Activated CD4-positive, alpha-beta T cell treated with anti-CD3 and anti-CD28 coated beads for 24 hours (primary cell): ENCODE data around the gene GPR137B.

Experiments used
- DNase-seq, 2 donors: peaks; one replicate each; pipeline ENCODE4 v3.0.0-alpha.2; 2020; ENCODE audit warnings: low read depth in 2 of 2

The GPR137B gene

GRCh38 chr1:236142253-236143103 lies at the start of gene GPR137B:
TSS of gene GPR137B (plus strand) at chr1:236142539. CDS start at chr1:236142623, 84 bp downstream.
- peak; percentile 30 to 44 for DNase-seq

GRCh38 chr1:236092899-236093298 lies 49.4 kb upstream of the GPR137B start:
- DNase-seq, result no peak

- DNase-seq, result no peak
Measured at GRCh38 chr1:236095705-236096520, 46.4 kb upstream of the GPR137B start.

GRCh38 chr1:236096660-236097482 lies 45.5 kb upstream of the GPR137B start:
- DNase-seq, result peak; percentile 49 to 59

GRCh38 chr1:236098267-236098666 lies 44.1 kb upstream of the GPR137B start:
- no peak for DNase-seq

GRCh38 chr1:236099355-236099974 lies 42.9 kb upstream of the GPR137B start:
- no peak for DNase-seq

- DNase-seq, result no peak
Measured at GRCh38 chr1:236100799-236101198, 41.5 kb upstream of the GPR137B start.

- no peak for DNase-seq
Measured at GRCh38 chr1:236101233-236102200, 40.8 kb upstream of the GPR137B start.

GRCh38 chr1:236102611-236103010 lies 39.7 kb upstream of the GPR137B start:
- DNase-seq, result no peak

GRCh38 chr1:236103059-236103458 lies 39.3 kb upstream of the GPR137B start:
- no peak for DNase-seq

GRCh38 chr1:236103646-236104218 lies 38.6 kb upstream of the GPR137B start:
- DNase-seq, result peak; percentile 38 to 45

GRCh38 chr1:236107121-236107907 lies 35.0 kb upstream of the GPR137B start:
- DNase-seq, result no peak

GRCh38 chr1:236108027-236108648 lies 34.2 kb upstream of the GPR137B start:
- DNase-seq, result no peak

- no peak for DNase-seq
Measured at GRCh38 chr1:236110137-236110536, 32.2 kb upstream of the GPR137B start.

GRCh38 chr1:236111527-236112331 lies 30.6 kb upstream of the GPR137B start:
- DNase-seq, result no peak

- no peak for DNase-seq
Measured at GRCh38 chr1:236112332-236112627, 30.1 kb upstream of the GPR137B start.

GRCh38 chr1:236113324-236114032 lies 28.9 kb upstream of the GPR137B start:
- no peak for DNase-seq
